ENCODE data around the gene PPBP.

PPBP gene

GRCh38 chr4:73948291-73948690 is 39.7 kb downstream of the PPBP start:
- no peak for DNase-seq (ENCODE audit: low spot score)

GRCh38 chr4:73947239-73947985 is 40.6 kb downstream of the PPBP start:
- no peak for DNase-seq (ENCODE audit: low spot score)

DNA sequence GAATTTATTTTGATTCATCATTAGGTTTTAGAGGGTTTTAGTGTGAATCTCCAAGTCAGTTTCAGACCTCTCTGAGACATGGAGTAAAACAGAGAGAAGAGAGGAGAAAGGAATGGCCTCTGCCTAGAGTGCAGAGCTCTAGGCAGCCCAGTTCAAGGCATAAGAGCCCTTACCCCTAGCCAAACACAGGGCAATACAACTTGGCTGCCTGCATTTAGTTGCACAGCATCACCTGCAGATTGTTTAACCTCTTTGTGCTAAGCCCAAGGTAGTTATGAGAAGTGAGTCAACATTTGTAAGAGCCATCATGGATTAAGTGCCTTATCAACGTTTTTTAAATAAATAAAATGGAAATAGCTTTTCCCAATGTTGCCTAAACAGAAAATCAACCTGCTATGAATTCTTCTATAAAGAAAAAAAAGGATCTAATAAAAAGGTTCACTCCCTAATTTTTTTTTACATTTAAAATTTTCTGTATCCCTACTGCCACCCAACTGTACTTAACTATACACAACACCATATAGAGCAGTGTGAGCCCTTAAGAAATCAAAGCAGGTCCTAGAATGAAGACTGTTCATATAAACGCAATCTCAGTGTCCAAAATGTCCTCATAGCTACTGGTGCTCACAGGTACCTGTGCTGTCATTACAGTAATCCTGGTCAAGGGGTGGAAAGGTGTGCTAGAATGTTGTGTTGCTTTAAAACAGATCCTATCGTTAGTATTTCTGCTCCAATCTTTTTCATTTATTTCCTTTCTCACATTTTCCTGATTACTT is 42.1 kb downstream of the PPBP start:
- DNase-seq (ENCODE audit: low spot score): no peak

DNA sequence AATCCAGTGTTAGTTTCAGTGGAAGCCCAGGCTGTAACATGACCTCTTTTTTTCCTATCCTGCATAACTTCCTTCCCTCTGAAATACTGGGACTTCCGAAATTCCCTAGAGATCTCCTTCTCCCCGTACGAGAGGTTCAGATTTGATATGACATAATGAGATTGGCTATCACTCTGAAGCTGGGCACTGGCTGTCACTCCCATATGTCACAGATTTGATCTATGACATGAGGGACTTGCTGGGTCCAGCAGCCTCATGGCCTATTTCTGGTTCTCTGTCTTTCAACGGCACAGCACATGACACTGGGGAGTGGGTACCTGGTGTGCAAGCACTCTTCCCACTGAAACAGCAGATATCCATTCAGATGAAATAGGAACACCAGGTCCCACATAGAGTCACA is 42.9 kb downstream of the PPBP start:
- DNase-seq (ENCODE audit: low spot score): no peak

DNA sequence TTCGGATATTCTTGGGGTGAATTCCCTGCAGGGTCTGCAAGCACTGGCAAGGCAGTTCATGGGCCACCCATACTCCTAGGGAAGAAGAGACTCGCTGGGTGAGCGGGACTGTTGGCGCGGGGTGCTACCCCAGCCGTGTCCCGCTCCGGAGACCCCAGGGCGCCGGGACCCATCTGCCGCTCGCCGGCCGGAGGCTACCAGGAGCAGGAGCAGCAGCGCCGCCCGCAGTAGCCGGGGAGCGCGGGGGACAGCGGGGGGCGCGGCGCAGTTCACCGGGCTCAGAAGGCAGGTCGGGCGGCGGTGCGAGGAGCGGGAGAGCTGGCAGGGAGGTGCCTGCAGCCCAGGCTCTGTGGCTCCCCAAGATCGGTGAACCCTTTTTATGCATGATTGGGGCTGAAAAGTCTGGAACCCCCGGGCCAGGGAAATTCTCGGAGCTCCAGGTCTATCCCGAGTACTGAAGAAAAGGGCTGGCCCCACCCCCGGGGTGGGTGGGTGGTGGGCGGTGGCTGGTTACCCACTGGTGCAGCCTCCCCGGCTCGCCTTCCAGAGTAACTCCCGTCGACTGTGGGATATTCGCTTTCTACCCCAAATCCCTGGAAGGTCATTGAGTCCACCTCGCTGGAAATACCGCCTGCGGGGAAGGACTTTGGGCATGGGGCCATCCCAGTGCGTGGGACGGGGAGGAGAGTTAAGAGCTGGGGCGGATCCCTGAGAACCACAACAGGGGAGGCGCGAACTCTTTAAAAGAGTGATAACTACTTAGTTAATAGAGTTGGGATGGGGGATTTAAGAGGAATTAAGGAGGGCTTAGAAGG is 43.7 kb downstream of the PPBP start:
- peak; percentile 54 for DNase-seq (ENCODE audit: low spot score)

DNA sequence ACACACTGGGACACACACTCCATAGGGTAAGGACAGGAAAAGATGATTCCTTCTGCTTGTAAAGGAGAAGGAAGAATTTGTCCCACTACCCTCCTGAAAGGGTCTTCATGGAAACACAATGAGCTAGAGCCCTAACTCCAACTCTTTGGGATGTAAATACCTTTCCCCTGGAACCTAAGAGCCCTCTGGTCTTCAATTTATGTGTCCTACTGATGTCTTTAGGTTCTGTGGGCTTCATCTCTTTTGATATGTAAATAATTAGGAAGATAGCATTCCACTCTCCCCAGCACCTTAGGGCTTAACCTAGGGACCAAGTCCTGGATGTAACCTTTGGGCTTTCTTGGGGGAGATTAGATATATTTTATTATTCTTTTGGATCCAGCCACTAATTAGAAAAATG is 44.4 kb downstream of the PPBP start:
- DNase-seq (ENCODE audit: low spot score): no peak

GRCh38 chr4:73936969-73937368 is 51.0 kb downstream of the PPBP start:
- DNase-seq (ENCODE audit: low spot score): no peak

Measured in AG20443 (cell line).